ENCODE measurements around the gene COL8A1. TPM values are rescaled to one million over a fixed set of nuclear protein-coding genes. Genes with fewer than 3 reads are reported as not detected.
A peak's percentile ranks its signal among the peaks of the same experiment; 100 is the strongest.
"Not testable (repeated sequence)": the region's sequence is repeated elsewhere in the genome, so short reads cannot be mapped to it uniquely, and the experiment has no call there.

Gene COL8A1
- total RNA-seq (10 to 100 TPM; 28.9 to 57.5 (median 34.6) TPM), polyA plus RNA-seq (16.5 TPM)
- long read RNA-seq, donor 1, full-length matches to known transcripts, result 104 of 164 reads
- long read RNA-seq, donor 1, partial matches to known transcripts, result 3 of 164 reads
- long read RNA-seq, donor 1, other reads (novel, unspliced or antisense), result 57 of 164 reads
- long read RNA-seq, donor 2, full-length matches to known transcripts, result 32 of 49 reads
- long read RNA-seq, donor 2, partial matches to known transcripts, result 0 of 49 reads
- long read RNA-seq, donor 2, other reads (novel, unspliced or antisense), result 17 of 49 reads
- long read RNA-seq, donor 3, full-length matches to known transcripts, result 308 of 497 reads
- long read RNA-seq, donor 3, partial matches to known transcripts, result 15 of 497 reads
- long read RNA-seq, donor 3, other reads (novel, unspliced or antisense), result 174 of 497 reads
- long read RNA-seq, donor 4, full-length matches to known transcripts, result 32 of 45 reads
- long read RNA-seq, donor 4, partial matches to known transcripts, result 1 of 45 reads
- long read RNA-seq, donor 4, other reads (novel, unspliced or antisense), result 12 of 45 reads

GRCh38 chr3:99638167-99638948 lies at the start of gene COL8A1:
TSS of gene COL8A1 (plus strand) at chr3:99638594. CDS start at chr3:99790683, 152,089 bp downstream.
- Histone ChIP-seq H3K27ac (ENCODE audit: low read length) (peak within 1 kb of the TSS; percentile 73), H3K4me1 (ENCODE audit: control insufficient read depth, insufficient read depth, low read length) (no peaks in the 10 kb centered on the region), H3K9me3 (ENCODE audit: control insufficient read depth, low read length) (no peaks in the 10 kb centered on the region), H3K27me3 (ENCODE audit: control insufficient read depth, insufficient read depth) (no peaks in the 10 kb centered on the region), H3K4me3 (ENCODE audit: low read length) (peak within 1 kb of the TSS; percentile 73)
- peak; percentile 91 to 94 for ATAC-seq
- intact Hi-C loops (cut with DNase I), result no loop called here
- DNase-seq, result peak; percentile 77 to 93 (median 85)
- 4% methylated on average over 26 of the region's 26 CpGs for WGBS

- WGBS, result 61% methylated on average over 4 of the region's 4 CpGs
- H3K9me3 ChIP-seq (ENCODE audit: control insufficient read depth, low read length); H3K4me1 ChIP-seq (ENCODE audit: control insufficient read depth, insufficient read depth, low read length); H3K4me3 ChIP-seq (ENCODE audit: low read length); H3K27me3 ChIP-seq (ENCODE audit: control insufficient read depth, insufficient read depth); ATAC-seq; H3K27ac ChIP-seq (ENCODE audit: low read length); intact Hi-C loops (cut with DNase I); DNase-seq: not testable (repeated sequence)
Observed at GRCh38 chr3:99589168-99589567, 49.2 kb upstream of the COL8A1 start.

GRCh38 chr3:99599894-99600293 lies 38.5 kb upstream of the COL8A1 start:
- H3K9me3 ChIP-seq (ENCODE audit: control insufficient read depth, low read length), result no peaks in the 10 kb centered on the region
- ATAC-seq (no peak), DNase-seq (no peak)
- H3K4me1 ChIP-seq (ENCODE audit: control insufficient read depth, insufficient read depth, low read length), result peaks cover 2% of the 10 kb centered on the region
- no peaks in the 10 kb centered on the region for H3K27me3 ChIP-seq (ENCODE audit: control insufficient read depth, insufficient read depth)
- H3K4me3 ChIP-seq (ENCODE audit: low read length), result no peak overlapping the region
- 70% methylated on average over 5 of the region's 5 CpGs for WGBS
- no peak overlapping the region for H3K27ac ChIP-seq (ENCODE audit: low read length)
- intact Hi-C loops (cut with DNase I), result no loop called here

GRCh38 chr3:99601515-99601914 lies 36.9 kb upstream of the COL8A1 start:
- intact Hi-C loops (cut with DNase I), result no loop called here
- Histone ChIP-seq H3K27ac (ENCODE audit: low read length) (no peak overlapping the region), H3K4me3 (ENCODE audit: low read length) (no peak overlapping the region), H3K4me1 (ENCODE audit: control insufficient read depth, insufficient read depth, low read length) (peaks cover 2% of the 10 kb centered on the region), H3K27me3 (ENCODE audit: control insufficient read depth, insufficient read depth) (no peaks in the 10 kb centered on the region), H3K9me3 (ENCODE audit: control insufficient read depth, low read length) (no peaks in the 10 kb centered on the region)
- no peak for DNase-seq
- 83% methylated on average over 1 of the region's 1 CpG for WGBS
- peak in 1 of 2 donors; percentile 60 for ATAC-seq

GRCh38 chr3:99602183-99602582 lies 36.2 kb upstream of the COL8A1 start:
- intact Hi-C loops (cut with DNase I), result no loop called here
- no peak overlapping the region for H3K27ac ChIP-seq (ENCODE audit: low read length)
- peaks cover 2% of the 10 kb centered on the region for H3K4me1 ChIP-seq (ENCODE audit: control insufficient read depth, insufficient read depth, low read length)
- H3K27me3 ChIP-seq (ENCODE audit: control insufficient read depth, insufficient read depth), result no peaks in the 10 kb centered on the region
- H3K9me3 ChIP-seq (ENCODE audit: control insufficient read depth, low read length), result no peaks in the 10 kb centered on the region
- no peak overlapping the region for H3K4me3 ChIP-seq (ENCODE audit: low read length)
- ATAC-seq, result no peak
- WGBS, result 79% methylated on average over 3 of the region's 3 CpGs
- DNase-seq, result no peak

- Histone ChIP-seq H3K4me1 (ENCODE audit: control insufficient read depth, insufficient read depth, low read length) (no peaks in the 10 kb centered on the region), H3K4me3 (ENCODE audit: low read length) (no peak overlapping the region), H3K9me3 (ENCODE audit: control insufficient read depth, low read length) (no peaks in the 10 kb centered on the region), H3K27ac (ENCODE audit: low read length) (no peak overlapping the region), H3K27me3 (ENCODE audit: control insufficient read depth, insufficient read depth) (no peaks in the 10 kb centered on the region)
- ATAC-seq (no peak), DNase-seq (no peak)
- intact Hi-C loops (cut with DNase I), result no loop called here
- WGBS, result 83% methylated on average over 1 of the region's 1 CpG
Observed at GRCh38 chr3:99607151-99607550, 31.2 kb upstream of the COL8A1 start.

GRCh38 chr3:99614768-99615167 lies 23.6 kb upstream of the COL8A1 start:
- DNase-seq (no peak), ATAC-seq (no peak)
- 84% methylated on average over 1 of the region's 1 CpG for WGBS

GRCh38 chr3:99620077-99620767 lies 18.2 kb upstream of the COL8A1 start:
- DNase-seq (no peak), ATAC-seq (no peak)
- Histone ChIP-seq H3K27ac (ENCODE audit: low read length) (no peak overlapping the region), H3K27me3 (ENCODE audit: control insufficient read depth, insufficient read depth) (no peaks in the 10 kb centered on the region), H3K9me3 (ENCODE audit: control insufficient read depth, low read length) (no peaks in the 10 kb centered on the region), H3K4me1 (ENCODE audit: control insufficient read depth, insufficient read depth, low read length) (no peaks in the 10 kb centered on the region), H3K4me3 (ENCODE audit: low read length) (no peak overlapping the region)
- WGBS, result 91% methylated on average over 1 of the region's 1 CpG
- intact Hi-C loops (cut with DNase I), result no loop called here

More at GRCh38 chr3:99614768-99615167, 23.6 kb upstream of the COL8A1 start:
- intact Hi-C loops (cut with DNase I), result no loop called here
- no peaks in the 10 kb centered on the region for H3K27me3 ChIP-seq (ENCODE audit: control insufficient read depth, insufficient read depth)
- H3K4me3 ChIP-seq (ENCODE audit: low read length), result no peak overlapping the region
- no peaks in the 10 kb centered on the region for H3K4me1 ChIP-seq (ENCODE audit: control insufficient read depth, insufficient read depth, low read length)
- no peak overlapping the region for H3K27ac ChIP-seq (ENCODE audit: low read length)
- H3K9me3 ChIP-seq (ENCODE audit: control insufficient read depth, low read length), result no peaks in the 10 kb centered on the region

GRCh38 chr3:99620976-99621375 lies 17.4 kb upstream of the COL8A1 start:
- Histone ChIP-seq H3K9me3 (ENCODE audit: control insufficient read depth, low read length) (no peaks in the 10 kb centered on the region), H3K27ac (ENCODE audit: low read length) (no peak overlapping the region), H3K4me3 (ENCODE audit: low read length) (no peak overlapping the region), H3K27me3 (ENCODE audit: control insufficient read depth, insufficient read depth) (no peaks in the 10 kb centered on the region), H3K4me1 (ENCODE audit: control insufficient read depth, insufficient read depth, low read length) (no peaks in the 10 kb centered on the region)
- no peak for DNase-seq
- 79% methylated on average over 2 of the region's 2 CpGs for WGBS
- intact Hi-C loops (cut with DNase I), result no loop called here
- no peak for ATAC-seq

- DNase-seq, result no peak
- WGBS, result 93% methylated on average over 2 of the region's 2 CpGs
- Histone ChIP-seq H3K27me3 (ENCODE audit: control insufficient read depth, insufficient read depth) (no peaks in the 10 kb centered on the region), H3K9me3 (ENCODE audit: control insufficient read depth, low read length) (no peaks in the 10 kb centered on the region), H3K4me3 (ENCODE audit: low read length) (no peak overlapping the region), H3K27ac (ENCODE audit: low read length) (no peak overlapping the region), H3K4me1 (ENCODE audit: control insufficient read depth, insufficient read depth, low read length) (no peaks in the 10 kb centered on the region)
- ATAC-seq, result no peak
- intact Hi-C loops (cut with DNase I), result no loop called here
Observed at GRCh38 chr3:99624496-99625236, 13.7 kb upstream of the COL8A1 start.

Data from right cardiac atrium (tissue), 5 donors.